GM10248 (cell line): ENCODE results near the gene ZNF335.

Experiments used
- CTCF ChIA-PET: fragments of 300-600 bp; sonication (Branson Sonifier 250); formaldehyde crosslinking; extraction: SDS; loops from one replicate; lab custom pipeline; 2021; ENCODE audit warnings: antibody characterized with exemption; lab: Yijun Ruan, JAX
- POLR2A ChIA-PET: fragments of 350-650 bp; sonication (Branson Sonifier 250); formaldehyde crosslinking; extraction: SDS; loops from one replicate; lab custom pipeline; 2020; ENCODE audit warnings: antibody characterized with exemption; lab: Yijun Ruan, JAX
- DNase-seq: peaks from one replicate; pipeline ENCODE4 v3.0.0; 2012; ENCODE audit errors: extremely low spot score
- CTCF ChIP-seq: IDR thresholded peaks from 2 replicates; pipeline ENCODE4 v1.5.1; 2012; ENCODE audit warnings: mild to moderate bottlenecking, low read depth; ENCODE audit errors: extremely low read depth, missing control alignments, control extremely low read depth

ZNF335 gene

GRCh38 chr20:45921337-45922189, 50.4 kb downstream of the ZNF335 start:
- ChIA-PET CTCF (interaction anchor here (0.9 to 2.3 kb wide), 4 partner anchors 11 to 66 kb away, joined by 3 to 9 read pairs (median 4); no protein-coding TSS in a partner anchor), POLR2A (no interaction called here)
- DNase-seq: no peak
- no peak for TF ChIP-seq CTCF

GRCh38 chr20:45920462-45921336, 51.3 kb downstream of the ZNF335 start:
- no peak for DNase-seq
- ChIA-PET POLR2A (interaction anchor here (0.6 kb wide), 1 partner anchor 15 kb away, joined by 3 read pairs; no protein-coding TSS in a partner anchor), CTCF (interaction anchor here (0.9 to 2.3 kb wide), 5 partner anchors 10 to 67 kb away, joined by 3 to 9 read pairs (median 3); no protein-coding TSS in a partner anchor)
- TF ChIP-seq CTCF: no peak

DNA sequence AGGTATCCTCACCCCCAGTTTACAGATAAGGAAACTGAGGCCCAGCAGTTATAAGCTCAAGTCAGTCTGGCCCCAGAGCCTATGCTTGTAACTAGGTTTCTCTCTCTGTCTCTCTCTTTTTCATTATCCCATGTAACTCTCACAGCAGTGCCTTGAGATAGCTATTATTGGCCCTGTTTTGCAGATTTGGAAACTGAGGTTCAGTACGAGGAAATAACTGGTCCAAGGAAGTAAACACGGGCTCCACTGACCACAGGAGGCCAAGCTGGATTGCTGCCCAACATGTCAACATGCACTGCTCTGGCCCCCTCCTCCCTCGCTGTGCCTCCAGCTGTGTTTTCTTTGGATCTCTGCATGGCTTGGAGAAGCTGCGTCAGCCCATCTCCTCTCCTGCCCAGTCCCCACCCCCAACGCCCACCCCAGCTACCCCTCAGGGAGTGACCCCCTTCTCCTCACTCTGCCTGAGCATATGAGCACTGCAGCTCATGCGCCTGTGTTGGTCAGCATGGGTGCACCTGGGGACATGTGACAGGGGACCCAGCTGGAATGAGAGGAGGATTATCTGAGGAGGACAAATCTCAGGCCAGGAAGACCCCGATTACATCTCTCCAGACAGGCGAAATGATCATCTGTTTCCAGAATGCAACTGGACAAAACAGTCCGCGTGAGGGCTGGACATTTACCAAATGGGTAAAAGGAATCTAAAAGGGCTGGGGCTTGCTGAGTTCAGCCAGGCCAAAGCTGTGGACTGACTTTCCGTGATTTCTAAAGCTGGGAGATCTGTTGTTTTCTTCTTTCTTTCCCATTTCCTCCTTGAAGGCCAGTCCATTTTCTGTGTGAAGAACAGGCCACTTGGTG, 52.2 kb downstream of the ZNF335 start:
- no peak for TF ChIP-seq CTCF
- CTCF ChIA-PET: interaction anchor here (0.9 to 2.3 kb wide), 6 partner anchors 9 to 51 kb away, joined by 3 to 9 read pairs (median 3); no protein-coding TSS in a partner anchor
- POLR2A ChIA-PET: interaction anchor here (0.6 to 0.9 kb wide), 3 partner anchors 15 to 99 kb away, joined by 3 to 8 read pairs (median 3); no protein-coding TSS in a partner anchor
- DNase-seq: no peak

DNA sequence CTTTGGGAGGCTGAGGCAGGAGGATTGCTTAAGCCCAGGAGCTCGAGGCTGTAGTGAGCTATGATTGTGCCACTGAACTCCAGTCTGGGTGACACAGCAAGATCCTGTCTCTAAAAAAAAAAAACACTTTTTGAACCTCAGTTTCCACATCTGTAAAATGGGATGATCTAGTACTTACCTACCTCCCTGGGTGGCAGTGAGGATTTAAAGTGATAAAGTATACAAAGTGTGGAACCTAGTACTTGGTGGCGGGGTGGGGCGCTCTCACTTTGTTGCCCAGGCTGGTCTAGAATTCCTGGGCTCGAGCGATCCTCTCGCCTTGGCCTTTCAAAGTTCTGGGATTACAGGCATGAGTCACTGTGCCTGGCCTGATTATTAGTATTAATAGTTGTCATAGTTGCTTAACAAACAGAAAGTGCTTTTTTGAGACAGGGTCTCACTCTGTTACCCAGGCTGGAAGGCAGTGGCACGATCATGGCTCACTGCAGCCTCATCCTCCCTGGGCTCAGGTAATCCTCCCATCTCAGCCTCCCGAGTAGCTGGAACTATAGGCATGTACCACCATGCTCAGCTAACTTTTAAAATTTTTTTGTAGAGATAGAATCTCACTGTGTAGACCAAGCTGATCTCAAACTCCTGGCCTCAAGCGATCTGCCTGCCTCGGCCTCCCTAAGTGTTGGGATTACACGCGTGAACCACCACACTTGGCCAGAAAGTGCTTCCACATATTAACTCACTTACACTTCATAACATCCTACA, 53.0 kb downstream of the ZNF335 start:
- DNase-seq: no peak
- ChIA-PET POLR2A (interaction anchor here (0.5 to 0.9 kb wide), 2 partner anchors 16 kb away, joined by 4 to 8 read pairs; no protein-coding TSS in a partner anchor), CTCF (interaction anchor here (0.9 to 2.3 kb wide), 6 partner anchors 8 to 22 kb away, joined by 3 to 9 read pairs (median 3); no protein-coding TSS in a partner anchor)
- TF ChIP-seq CTCF: no peak

- ChIA-PET POLR2A (interaction anchor here (0.5 kb wide), 1 partner anchor 17 kb away, joined by 4 read pairs; no protein-coding TSS in a partner anchor), CTCF (interaction anchor here (0.9 to 2.3 kb wide), 4 partner anchors 13 to 51 kb away, joined by 3 to 7 read pairs (median 4); no protein-coding TSS in a partner anchor)
- DNase-seq: no peak
- no peak for TF ChIP-seq CTCF
Observed at GRCh38 chr20:45918182-45918737, 53.7 kb downstream of the ZNF335 start.
